ENCODE measurements around the gene ABLIM1.

DNA sequence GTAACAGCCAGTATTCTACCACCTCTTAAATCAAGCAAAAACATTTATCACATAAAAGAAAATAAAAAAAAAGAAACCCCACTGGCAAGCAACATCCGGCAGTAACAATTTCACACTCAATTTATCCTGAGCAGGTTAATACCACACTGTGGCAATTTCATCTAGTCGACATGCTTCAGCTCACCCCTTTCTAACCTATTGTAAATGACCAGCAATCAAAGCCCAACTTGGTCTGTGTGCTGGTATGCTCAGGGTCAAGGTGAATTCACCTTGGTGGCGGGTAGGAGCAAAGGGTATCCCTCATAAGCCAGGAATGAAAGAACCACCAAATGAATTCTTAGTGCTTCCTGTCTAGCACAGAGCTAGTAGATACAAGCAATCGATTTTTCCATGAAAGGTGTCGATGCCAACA is 144.7 kb downstream of the ABLIM1 start:
- TF ChIP-seq MATR3 (CRISPR knock-in tag; IDR thresholded peaks at IDR 0.05) (no peak), MLX (CRISPR knock-in tag; IDR thresholded peaks at IDR 0.05) (no peak), GPBP1L1 (CRISPR knock-in tag; IDR thresholded peaks at IDR 0.05) (no peak), CTCF (CRISPR knock-in tag; IDR thresholded peaks at IDR 0.05) (no peak), JUNB (CRISPR knock-in tag; IDR thresholded peaks at IDR 0.05; ENCODE audit: borderline replicate concordance) (no peak), ZNF589 (CRISPR knock-in tag; conservative IDR thresholded peaks at IDR 0.05) (no peak), FIP1L1 (IDR thresholded peaks at IDR 0.05; ENCODE audit: borderline replicate concordance, insufficient read depth, low read depth, low read length) (no peak), KDM4B (CRISPR knock-in tag; IDR thresholded peaks at IDR 0.05) (no peak), ZKSCAN1 (IDR thresholded peaks at IDR 0.05; ENCODE audit: low read length) (no peak)
- TF ChIP-seq, protein P1, sequence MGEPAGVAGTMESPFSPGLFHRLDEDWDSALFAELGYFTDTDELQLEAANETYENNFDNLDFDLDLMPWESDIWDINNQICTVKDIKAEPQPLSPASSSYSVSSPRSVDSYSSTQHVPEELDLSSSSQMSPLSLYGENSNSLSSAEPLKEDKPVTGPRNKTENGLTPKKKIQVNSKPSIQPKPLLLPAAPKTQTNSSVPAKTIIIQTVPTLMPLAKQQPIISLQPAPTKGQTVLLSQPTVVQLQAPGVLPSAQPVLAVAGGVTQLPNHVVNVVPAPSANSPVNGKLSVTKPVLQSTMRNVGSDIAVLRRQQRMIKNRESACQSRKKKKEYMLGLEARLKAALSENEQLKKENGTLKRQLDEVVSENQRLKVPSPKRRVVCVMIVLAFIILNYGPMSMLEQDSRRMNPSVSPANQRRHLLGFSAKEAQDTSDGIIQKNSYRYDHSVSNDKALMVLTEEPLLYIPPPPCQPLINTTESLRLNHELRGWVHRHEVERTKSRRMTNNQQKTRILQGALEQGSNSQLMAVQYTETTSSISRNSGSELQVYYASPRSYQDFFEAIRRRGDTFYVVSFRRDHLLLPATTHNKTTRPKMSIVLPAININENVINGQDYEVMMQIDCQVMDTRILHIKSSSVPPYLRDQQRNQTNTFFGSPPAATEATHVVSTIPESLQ (CRISPR knock-in tag; conservative IDR thresholded peaks at IDR 0.05), result no peak

Measured in HepG2 (cell line).